Skeletal muscle satellite cell (primary cell): Measurements from ENCODE around the gene AGPAT1.

ENCODE experiments used
- H3K27me3 ChIP-seq: 2 replicates; pipeline ENCODE4 v1.7.0; 2013; ENCODE audit warnings: low read length; ENCODE audit not compliant: control insufficient read depth, insufficient read depth
- H3K36me3 ChIP-seq: 2 replicates; pipeline ENCODE4 v1.7.0; 2013; ENCODE audit warnings: mild to moderate bottlenecking, control low read depth, low read length; ENCODE audit not compliant: insufficient read depth
- H3K4me1 ChIP-seq: 2 replicates; pipeline ENCODE4 v1.7.0; 2013; ENCODE audit warnings: low read length; ENCODE audit not compliant: control insufficient read depth, insufficient read depth
- H3K4me2 ChIP-seq: 2 replicates; pipeline ENCODE4 v1.7.0; 2013; ENCODE audit warnings: mild to moderate bottlenecking, low read length
- H3K4me3 ChIP-seq: 2 replicates; pipeline ENCODE4 v1.7.0; 2013; ENCODE audit warnings: low read length
- H3K9ac ChIP-seq: 2 replicates; pipeline ENCODE4 v1.7.0; 2013; ENCODE audit warnings: mild to moderate bottlenecking, low read depth, low read length, moderate library complexity
- H3K9me3 ChIP-seq: replicated peaks from 2 replicates; pipeline ENCODE4 v1.7.0; 2013; ENCODE audit warnings: mild to moderate bottlenecking, control low read depth, low read length

AGPAT1 gene

DNA sequence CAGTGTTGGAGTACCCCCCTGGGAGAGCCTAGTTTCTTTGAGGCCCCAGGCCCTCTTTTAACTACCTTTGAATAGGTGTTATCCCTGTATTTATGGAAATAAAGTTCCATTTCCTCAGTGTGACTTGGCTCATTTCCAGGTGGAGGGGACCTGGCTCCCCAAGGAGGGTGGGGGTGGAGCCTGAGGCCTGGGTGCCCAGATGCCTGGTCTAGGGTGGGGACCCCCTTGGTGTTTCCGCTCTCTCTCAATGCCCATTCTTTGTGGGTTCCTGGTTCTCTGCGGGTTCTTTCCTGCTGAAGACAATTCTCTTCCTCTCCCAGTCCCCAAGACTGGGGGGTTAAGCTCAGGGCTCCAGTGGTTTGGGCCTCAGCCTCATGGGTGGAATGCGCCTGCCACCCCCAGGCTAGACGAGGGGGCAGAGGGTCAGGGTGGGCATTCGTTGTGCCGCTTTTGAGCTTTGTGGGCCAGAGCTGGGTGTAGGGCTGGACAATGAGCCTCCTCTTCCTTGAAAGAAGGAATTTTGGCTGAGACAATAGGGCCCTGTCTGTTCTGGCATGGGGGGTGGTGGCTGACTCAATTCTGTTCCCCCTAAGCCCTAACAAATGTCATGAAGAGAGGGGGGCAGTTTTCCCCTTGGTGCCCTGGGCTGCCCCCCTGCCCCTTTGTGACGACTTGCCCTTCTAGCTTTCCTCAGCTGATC is 12.2 kb downstream of the AGPAT1 start:
- Histone ChIP-seq H3K4me3 (no peak overlapping the region), H3K9me3 (no peaks in the 10 kb centered on the region), H3K4me1 (peaks cover 5% of the 10 kb centered on the region), H3K36me3 (peaks cover 10% of the 10 kb centered on the region), H3K4me2 (no peak overlapping the region), H3K27me3 (no peaks in the 10 kb centered on the region), H3K9ac (no peak overlapping the region)

DNA sequence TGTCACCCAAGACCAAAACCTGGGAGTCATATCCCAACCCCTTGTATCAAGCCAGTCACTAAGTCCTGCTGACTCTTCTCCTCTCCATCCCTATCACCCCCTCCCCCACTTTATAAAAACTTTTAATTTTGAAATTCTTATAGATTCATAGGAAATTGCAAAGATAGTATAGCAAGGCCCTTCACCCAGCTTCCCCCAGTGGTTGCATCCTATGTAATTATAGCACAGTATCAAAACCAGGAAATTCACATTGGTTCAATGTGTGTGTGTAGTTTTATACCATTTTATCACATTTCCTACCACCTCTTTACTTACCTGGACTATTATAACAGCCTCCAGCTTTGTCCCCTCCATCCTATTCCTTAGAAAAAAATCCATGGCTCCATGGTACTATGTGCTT is 17.8 kb downstream of the AGPAT1 start:
- no peak overlapping the region for H3K9ac ChIP-seq
- H3K4me3 ChIP-seq = no peak overlapping the region
- peaks cover 18% of the 10 kb centered on the region for H3K36me3 ChIP-seq
- no peaks in the 10 kb centered on the region for H3K27me3 ChIP-seq
- H3K4me1 ChIP-seq = peaks cover 16% of the 10 kb centered on the region
- no peak overlapping the region for H3K4me2 ChIP-seq
- no peaks in the 10 kb centered on the region for H3K9me3 ChIP-seq

DNA sequence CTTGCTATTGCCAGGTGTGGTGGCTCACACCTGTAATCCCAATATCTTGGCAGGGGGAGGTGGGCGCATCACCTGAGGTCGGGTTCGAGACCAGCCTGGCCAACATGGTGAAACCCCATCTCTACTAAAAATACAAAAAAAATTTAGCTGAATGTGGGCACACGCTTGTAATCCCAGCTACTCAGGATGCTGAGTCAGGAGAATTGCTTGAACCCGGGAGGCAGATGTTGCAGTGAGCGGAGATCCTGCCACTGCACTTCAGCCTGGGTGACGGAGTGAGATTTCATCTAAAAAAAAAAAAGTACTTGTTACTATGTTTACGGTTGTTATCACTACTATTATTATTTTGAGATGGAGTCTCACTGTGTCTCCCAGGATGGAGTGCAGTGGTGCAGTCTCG is 19.0 kb downstream of the AGPAT1 start:
- Histone ChIP-seq H3K27me3 (no peaks in the 10 kb centered on the region), H3K4me3 (no peak overlapping the region), H3K4me1 (peaks cover 28% of the 10 kb centered on the region), H3K9me3 (no peaks in the 10 kb centered on the region), H3K9ac (no peak overlapping the region), H3K36me3 (peaks cover 18% of the 10 kb centered on the region), H3K4me2 (no peak overlapping the region)

DNA sequence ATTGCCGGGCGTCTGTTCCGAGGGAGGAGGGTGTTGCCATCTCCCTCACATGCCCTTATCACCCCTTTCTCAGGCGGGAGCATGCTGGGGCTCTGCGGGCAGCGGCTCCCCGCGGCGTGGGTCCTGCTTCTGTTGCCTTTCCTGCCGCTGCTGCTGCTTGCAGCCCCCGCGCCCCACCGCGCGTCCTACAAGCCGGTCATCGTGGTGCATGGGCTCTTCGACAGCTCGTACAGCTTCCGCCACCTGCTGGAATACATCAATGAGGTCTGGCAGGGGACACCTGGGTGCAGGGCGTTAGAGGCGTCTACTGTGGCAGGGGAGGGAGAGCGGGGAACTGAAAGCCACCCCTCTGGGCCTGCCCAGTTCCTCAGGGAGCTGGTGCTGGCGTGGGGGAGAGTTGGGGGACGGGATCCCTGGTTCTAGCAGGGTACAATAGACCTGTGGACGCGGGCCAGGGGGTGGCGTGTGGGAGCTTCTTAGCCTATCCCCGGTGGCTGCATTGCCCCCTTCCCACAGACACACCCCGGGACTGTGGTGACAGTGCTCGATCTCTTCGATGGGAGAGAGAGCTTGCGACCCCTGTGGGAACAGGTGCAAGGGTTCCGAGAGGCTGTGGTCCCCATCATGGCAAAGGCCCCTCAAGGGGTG is 21.2 kb downstream of the AGPAT1 start:
- peaks cover 28% of the 10 kb centered on the region for H3K4me1 ChIP-seq
- H3K36me3 ChIP-seq = peaks cover 18% of the 10 kb centered on the region
- peak overlapping the region; percentile 82 for H3K9ac ChIP-seq
- H3K4me2 ChIP-seq = peak overlapping the region; percentile 94
- no peaks in the 10 kb centered on the region for H3K9me3 ChIP-seq
- H3K27me3 ChIP-seq = peaks cover 6% of the 10 kb centered on the region
- H3K4me3 ChIP-seq = peak overlapping the region; percentile 86

DNA sequence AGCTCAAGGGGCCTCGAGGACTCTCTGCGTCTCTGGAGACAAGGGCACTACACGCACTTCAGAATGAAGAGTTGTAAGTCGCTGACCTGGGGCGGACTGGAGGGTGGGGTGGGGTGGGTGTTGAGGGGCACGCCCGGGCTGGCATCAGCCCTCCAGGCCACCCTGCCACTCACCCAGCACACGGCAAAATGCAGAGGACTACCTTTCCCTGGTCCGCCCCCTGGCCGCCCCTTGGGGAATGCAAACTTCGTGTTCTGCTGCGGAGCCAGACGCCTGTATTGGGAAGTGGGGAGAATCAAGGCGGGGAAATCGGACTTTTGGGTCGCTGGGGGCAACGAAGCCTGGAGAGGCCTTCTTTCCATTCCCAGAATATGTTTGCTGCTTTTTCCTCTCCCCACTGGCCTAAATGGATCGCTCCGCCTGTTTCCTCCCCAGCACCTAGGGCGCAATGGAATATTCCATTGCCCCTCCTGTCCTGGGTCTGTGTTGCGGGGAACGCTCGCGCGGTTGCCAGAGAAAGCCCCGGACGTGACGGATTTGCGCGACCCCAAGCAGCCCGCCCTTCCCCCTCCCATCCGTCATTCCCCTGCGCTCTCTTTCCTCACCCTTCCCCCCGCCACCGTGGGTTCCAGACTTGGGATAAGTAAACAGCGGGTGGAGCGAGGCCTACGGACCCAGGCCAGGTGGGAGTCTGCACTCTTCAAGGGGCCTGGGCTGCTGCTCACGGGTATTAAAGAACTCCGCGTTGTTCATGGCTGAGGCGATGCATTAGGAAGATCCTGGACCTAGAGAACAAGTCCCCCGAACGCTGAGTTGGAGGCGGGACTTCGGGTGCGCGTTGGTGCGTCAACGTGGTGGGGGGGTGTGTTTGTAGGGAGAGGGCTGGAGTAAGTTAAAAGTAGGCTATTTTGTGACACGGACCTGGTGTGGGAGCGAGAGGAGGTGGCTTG is 22.0 kb downstream of the AGPAT1 start, which contains the start of gene PPT2:
PPT2 (plus strand) TSS at position 578 of the 950 bp plus-strand sequence. CDS start 454 bp downstream, outside the sequence.
- peaks cover 9% of the 10 kb centered on the region for H3K27me3 ChIP-seq
- peak within 1 kb of the TSS; percentile 94 for H3K4me2 ChIP-seq
- no peaks in the 10 kb centered on the region for H3K9me3 ChIP-seq
- H3K4me1 ChIP-seq = peaks cover 28% of the 10 kb centered on the region
- peak within 1 kb of the TSS; percentile 86 for H3K4me3 ChIP-seq
- peaks cover 18% of the 10 kb centered on the region for H3K36me3 ChIP-seq
- peak within 1 kb of the TSS; percentile 82 for H3K9ac ChIP-seq

DNA sequence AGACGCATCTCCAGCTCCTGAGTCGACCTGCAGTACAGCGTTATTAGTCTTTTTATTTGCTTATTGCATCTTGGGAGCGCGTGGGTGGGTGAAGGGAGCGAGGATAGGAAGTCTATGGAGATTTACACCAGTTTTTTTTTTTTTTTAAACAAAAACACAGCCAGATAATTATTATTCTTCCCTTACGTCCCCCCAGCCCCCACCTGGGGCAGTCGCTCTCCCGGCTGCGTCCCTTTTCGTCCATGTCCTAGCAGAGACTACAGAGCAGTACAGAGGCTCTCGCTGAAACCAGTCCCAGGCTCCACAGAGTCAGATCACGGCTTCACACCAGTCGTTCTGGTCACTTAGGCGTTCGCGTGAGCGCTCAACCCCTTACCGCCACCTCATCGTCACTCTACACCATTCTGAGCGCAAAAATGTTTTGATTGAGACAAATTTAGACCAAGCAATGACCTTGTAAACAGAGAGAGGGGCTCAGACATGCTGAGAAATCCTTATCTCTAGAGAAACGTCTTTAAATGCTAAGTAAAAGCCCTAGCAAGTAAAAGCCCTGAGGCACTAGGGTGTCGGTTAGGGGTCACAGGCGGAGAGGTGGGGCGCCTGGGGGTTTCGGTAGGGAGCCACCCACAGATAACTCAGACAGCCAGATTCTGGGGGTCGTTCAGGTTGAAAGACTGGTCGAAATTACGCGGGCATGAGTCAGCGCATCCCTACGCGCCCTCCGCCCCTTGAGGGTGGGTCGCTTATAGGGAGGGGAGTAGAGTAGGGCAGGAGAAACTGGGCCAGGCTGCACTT is 22.9 kb downstream of the AGPAT1 start:
- H3K4me2 ChIP-seq = peak overlapping the region; percentile 94
- peak overlapping the region; percentile 86 for H3K4me3 ChIP-seq
- no peaks in the 10 kb centered on the region for H3K9me3 ChIP-seq
- H3K4me1 ChIP-seq = peaks cover 28% of the 10 kb centered on the region
- peak overlapping the region; percentile 82 for H3K9ac ChIP-seq
- peaks cover 11% of the 10 kb centered on the region for H3K36me3 ChIP-seq
- peaks cover 16% of the 10 kb centered on the region for H3K27me3 ChIP-seq

DNA sequence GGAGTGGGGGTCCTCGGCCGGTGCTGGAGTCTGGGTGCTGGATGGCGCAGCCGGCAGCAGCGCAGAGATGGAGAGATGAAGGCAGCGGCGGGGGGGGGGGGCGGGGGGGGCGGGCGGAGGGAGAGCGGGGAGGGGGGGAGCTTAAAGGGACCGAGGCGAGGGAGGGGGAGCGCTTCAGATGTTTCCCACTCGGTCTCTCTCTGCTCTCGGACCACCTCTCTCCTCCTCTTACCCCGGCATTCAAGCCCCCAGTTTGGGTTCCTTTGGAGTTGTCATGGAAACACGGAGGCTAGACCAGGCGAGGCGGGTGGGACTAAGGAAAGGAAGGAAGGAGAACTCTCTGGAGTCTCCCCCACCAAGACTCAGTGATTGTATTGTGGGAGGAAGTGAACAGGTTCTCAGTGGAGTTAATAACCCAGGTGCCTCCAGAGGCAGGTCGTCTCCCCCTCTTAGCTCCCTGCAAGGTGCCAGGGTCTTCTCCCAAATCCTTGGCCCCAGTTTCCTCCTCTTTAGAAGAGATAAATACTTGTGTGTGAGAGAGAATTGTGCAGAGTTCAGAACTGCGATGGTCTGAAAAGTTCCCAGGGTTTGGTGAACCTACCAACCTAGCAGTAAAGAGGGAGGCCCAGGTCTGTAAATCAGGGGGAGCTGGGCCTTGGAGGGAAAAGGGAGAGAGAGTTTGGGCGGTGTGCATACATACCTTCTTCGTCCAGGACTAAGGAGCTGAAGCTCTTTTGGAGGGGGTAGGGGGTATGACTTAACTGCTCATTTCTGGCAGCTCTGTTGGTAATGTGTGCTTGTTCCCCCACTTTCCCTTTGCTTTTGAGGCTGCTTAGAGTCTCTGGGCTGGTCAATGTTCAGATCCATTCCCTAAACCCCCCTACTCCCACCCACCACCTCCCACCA is 23.8 kb downstream of the AGPAT1 start, which contains the start of gene PRRT1:
PRRT1 (minus strand) TSS at position 77 of the 906 bp plus-strand sequence. CDS start 112 bp downstream, outside the sequence.
- Histone ChIP-seq H3K9me3 (no peaks in the 10 kb centered on the region), H3K9ac (peak within 1 kb of the TSS; percentile 82), H3K4me3 (peak within 1 kb of the TSS; percentile 86), H3K36me3 (peaks cover 3% of the 10 kb centered on the region), H3K4me1 (peaks cover 28% of the 10 kb centered on the region), H3K4me2 (peak within 1 kb of the TSS; percentile 94), H3K27me3 (peaks cover 23% of the 10 kb centered on the region)

DNA sequence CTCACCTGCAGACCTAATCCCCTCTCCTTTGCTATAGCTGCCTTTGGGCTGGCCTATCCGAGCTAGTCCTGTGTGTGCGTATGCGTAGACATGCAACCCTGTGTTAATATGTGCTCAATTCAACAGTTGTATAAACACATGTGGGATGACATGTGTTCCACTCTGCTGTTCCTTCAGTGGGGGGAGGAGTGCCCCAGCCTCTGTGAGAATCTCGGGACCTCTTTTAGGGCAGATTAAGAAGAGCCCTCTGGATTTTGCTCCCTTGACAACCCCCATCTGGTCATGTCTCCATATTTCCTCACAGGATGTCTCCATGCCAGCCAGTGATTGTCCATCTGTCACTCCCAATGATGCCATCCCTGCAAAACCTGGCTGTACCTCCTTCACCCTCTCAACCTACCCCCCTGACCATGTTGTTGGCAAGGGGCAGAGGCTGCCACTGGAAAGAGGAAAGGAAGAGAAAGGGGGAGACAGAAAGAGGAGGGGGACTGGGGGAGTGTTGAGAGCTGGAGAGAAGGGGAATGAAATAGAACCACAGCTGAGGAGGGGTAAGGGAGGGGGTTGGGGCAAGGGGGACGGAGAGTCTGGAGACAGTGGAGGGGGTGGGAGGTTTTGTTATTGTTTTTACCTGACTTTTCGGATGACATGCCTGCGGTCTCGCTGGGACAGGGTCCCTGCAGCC is 24.6 kb downstream of the AGPAT1 start:
- Histone ChIP-seq H3K4me2 (no peak overlapping the region), H3K27me3 (peaks cover 29% of the 10 kb centered on the region), H3K4me1 (peaks cover 28% of the 10 kb centered on the region), H3K36me3 (peaks cover 3% of the 10 kb centered on the region), H3K9me3 (no peaks in the 10 kb centered on the region), H3K4me3 (no peak overlapping the region), H3K9ac (no peak overlapping the region)

DNA sequence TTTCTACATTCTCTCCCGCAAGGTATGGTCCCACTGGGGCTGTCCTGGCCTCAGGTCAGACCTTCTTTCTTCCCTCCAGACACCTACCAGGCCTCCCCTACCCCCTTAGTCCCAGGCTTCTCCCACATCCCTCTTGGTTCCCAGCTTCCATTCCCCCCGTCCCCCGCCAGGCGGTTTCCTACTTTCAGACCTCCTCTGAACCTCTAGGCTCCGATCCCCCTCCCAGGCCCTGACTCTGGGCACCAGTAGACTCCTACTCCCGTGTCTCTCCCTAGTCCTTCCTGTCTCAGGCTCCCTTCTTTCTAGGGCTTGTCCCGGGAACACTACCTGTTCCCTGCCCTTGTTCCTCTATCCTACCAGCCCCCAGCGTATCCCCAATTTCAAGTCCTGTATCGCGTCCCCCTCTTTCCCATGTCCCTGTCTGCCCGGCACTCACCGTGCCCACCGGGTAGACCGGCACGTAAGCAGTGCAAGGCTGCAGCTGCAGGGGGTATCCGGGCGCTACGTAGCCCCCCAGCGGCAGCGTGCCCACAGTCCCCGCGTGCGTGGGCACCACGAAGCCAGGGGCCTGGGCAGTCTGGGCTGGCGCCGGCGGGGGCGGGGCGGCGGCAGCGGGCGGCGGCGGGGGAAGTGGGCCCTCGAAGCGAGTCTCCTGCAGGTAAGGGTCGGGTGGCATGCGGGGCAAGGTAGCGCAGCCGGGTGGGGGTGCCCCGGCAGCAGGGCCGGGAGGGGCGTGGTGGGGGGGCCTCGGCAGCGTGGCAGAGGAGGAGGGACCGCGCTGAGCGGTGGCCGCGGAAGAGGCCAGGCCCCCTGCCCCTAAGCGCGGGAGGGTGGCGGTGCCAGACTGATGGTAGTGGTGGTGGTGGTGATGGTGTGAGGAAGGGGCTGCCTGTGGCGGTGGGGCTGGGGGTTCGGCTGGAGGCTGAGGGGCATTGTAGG is 25.7 kb downstream of the AGPAT1 start:
- Histone ChIP-seq H3K4me3 (no peak overlapping the region), H3K4me2 (no peak overlapping the region), H3K27me3 (peaks cover 35% of the 10 kb centered on the region), H3K36me3 (no peaks in the 10 kb centered on the region), H3K9me3 (no peaks in the 10 kb centered on the region), H3K4me1 (peaks cover 25% of the 10 kb centered on the region), H3K9ac (no peak overlapping the region)
